Stimulated activated CD4-positive, alpha-beta T cell treated with anti-CD3 and anti-CD28 coated beads, TNF-alpha, amount 100 ng/mL, for 24 hours (primary cell): ENCODE measurements around the gene IL17RE.

Source experiments
- DNase-seq, 3 experiments: peaks; one replicate each; pipeline ENCODE4 v3.0.0-alpha.2; 2020; ENCODE audit warnings: low read depth in 3 of 3

The IL17RE gene

GRCh38 chr3:9955611-9956352, 53.1 kb downstream of the IL17RE start:
- no peak for DNase-seq

- DNase-seq: no peak
Measured at GRCh38 chr3:9957214-9957613, 54.6 kb downstream of the IL17RE start.

DNA sequence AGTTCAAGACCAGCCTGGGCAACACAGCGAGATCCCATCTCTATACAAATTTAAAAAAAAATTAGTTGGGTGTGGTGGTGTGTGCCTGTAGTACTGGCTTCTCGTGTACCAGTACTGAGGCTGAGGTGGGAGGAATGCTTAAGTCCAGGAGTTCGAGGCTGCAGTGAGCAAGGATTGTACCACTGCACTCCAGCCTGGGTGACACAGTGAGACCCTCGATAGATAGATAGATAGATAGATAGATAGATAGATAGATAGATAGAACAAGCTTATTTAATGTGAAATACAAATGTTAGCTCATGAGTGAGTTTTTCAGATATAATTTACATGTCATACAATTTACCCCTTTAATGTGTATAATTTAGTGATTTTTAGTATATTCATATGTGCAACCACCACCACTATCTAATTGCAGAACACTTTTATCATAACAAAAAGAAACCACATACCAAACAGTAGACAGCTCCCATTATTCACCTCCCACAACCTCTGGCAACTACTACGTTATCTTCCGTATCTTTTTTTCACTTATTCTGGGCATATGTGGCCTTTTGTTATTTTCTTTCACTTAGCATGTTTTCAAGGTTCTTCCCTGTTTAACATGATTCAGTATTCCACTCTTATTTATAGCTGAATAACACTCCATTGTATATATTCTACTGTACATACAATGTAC, 62.7 kb downstream of the IL17RE start:
- no peak for DNase-seq
